Endothelial cell of umbilical vein (primary cell): Measurements from ENCODE around the gene SEC24C.

Source experiments
- CTCF ChIP-seq, 2 donors: IDR thresholded peaks; 1 replicate in 1 of 2; 2 replicates in 1 of 2; pipeline ENCODE4 v1.5.1; 2011; ENCODE audit warnings: low read length in 2 of 2, mild to moderate bottlenecking in 2 of 2, moderate library complexity in 2 of 2, control low read depth in 1 of 2, inconsistent platforms in 1 of 2, low read depth in 1 of 2; ENCODE audit not compliant: insufficient read depth in 1 of 2; ENCODE audit errors: extremely low read depth in 1 of 2
- FOS ChIP-seq: IDR thresholded peaks from 2 replicates; pipeline ENCODE4 v1.6.1; 2011; ENCODE audit warnings: mild to moderate bottlenecking, low read length, moderate library complexity, borderline replicate concordance; ENCODE audit not compliant: insufficient read depth

GRCh38 chr10:73774637-73775036 is 30.5 kb downstream of the SEC24C start:
- peak in 1 of 2 donors; percentile 12 for TF ChIP-seq CTCF (IDR thresholded peaks at IDR 0.05; ENCODE audit: extremely low read depth in 1 of 2, insufficient read depth in 1 of 2, low read depth in 1 of 2, low read length in 2 of 2)
- TF ChIP-seq FOS, result no peak
